SK-N-SH (cell line): ENCODE results near the gene ALDH3A2. TPM values are rescaled to one million over a fixed set of nuclear protein-coding genes. Genes with fewer than 3 reads are reported as not detected.
A peak's percentile ranks its signal among the peaks of the same experiment; 100 is the strongest.

Experiments
- CTCF ChIA-PET: fragments of 300-600, 350-600 bp; formaldehyde crosslinking; extraction: SDS; loops from one replicate; lab custom pipeline; 2021; lab: Yijun Ruan, JAX
- POLR2A ChIA-PET: fragments of 350-600 bp; sonication (Branson Sonifier 250); formaldehyde crosslinking; extraction: SDS; loops from one replicate; lab custom pipeline; 2020; ENCODE audit warnings: antibody characterized with exemption, inconsistent platforms; lab: Yijun Ruan, JAX
- DNase-seq: peaks from one replicate; pipeline ENCODE4 v3.0.0; 2012
- H2AFZ ChIP-seq: fragments of 200-600 bp; sonication (generic); 2 replicates; pipeline ENCODE4 v1.8.1; 2016; ENCODE audit warnings: antibody characterized with exemption, mild to moderate bottlenecking, low read depth
- H3F3A ChIP-seq: fragments of 200-600 bp; sonication (generic); replicated peaks from 2 replicates; pipeline ENCODE3; 2016; ENCODE audit warnings: antibody characterized with exemption, mild to moderate bottlenecking; ENCODE audit not compliant: insufficient read depth
- H3K27ac ChIP-seq, 2 experiments: fragments of 200-500 bp in 1 of 2; fragments of 200-600 bp in 1 of 2; sonication (Bioruptor generic) in 1 of 2; sonication (generic), shearing (Covaris generic) in 1 of 2; 2 replicates each; pipeline versions ENCODE4 v1.5.1 to v1.6.1; 2014 to 2016; ENCODE audit warnings: low read depth in 2 of 2, inconsistent platforms in 1 of 2, low read length in 1 of 2, mild to moderate bottlenecking in 1 of 2, mixed read lengths in 1 of 2
- H3K27me3 ChIP-seq: fragments of 200-600 bp; sonication (generic), shearing (Covaris generic); 2 replicates; pipeline ENCODE4 v1.6.1; 2016; ENCODE audit warnings: mixed run types; ENCODE audit not compliant: insufficient read depth
- H3K36me3 ChIP-seq, 2 experiments: fragments of 200-500 bp in 1 of 2; fragments of 200-600 bp in 1 of 2; sonication (Bioruptor generic) in 1 of 2; sonication (generic) in 1 of 2; replicated peaks in 1 of 2; 2 replicates each; pipeline versions ENCODE3 to v1.5.1; 2014 to 2016; ENCODE audit warnings: low read length in 1 of 2, mild to moderate bottlenecking in 1 of 2; ENCODE audit not compliant: insufficient read depth in 2 of 2, control insufficient read depth in 1 of 2
- H3K4me1 ChIP-seq, 2 experiments: fragments of 200-500 bp in 1 of 2; fragments of 200-600 bp in 1 of 2; sonication (Bioruptor generic) in 1 of 2; sonication (generic), shearing (Covaris generic) in 1 of 2; 2 replicates each; pipeline versions ENCODE4 v1.5.1 to v1.6.1; 2014 to 2016; ENCODE audit warnings: low read depth in 1 of 2, low read length in 1 of 2, mixed run types in 1 of 2; ENCODE audit not compliant: insufficient read depth in 2 of 2, control insufficient read depth in 1 of 2
- H3K4me2 ChIP-seq: fragments of 200-600 bp; sonication (generic), shearing (Covaris generic); 2 replicates; pipeline ENCODE4 v1.6.1; 2017; ENCODE audit warnings: mixed run types
- H3K4me3 ChIP-seq, 2 experiments: fragments of 200-500 bp in 1 of 2; fragments of 200-600 bp in 1 of 2; sonication (Bioruptor generic) in 1 of 2; sonication (generic), shearing (Covaris generic) in 1 of 2; 2 replicates each; pipeline versions ENCODE4 v1.5.1 to v1.8.1; 2014 to 2016; ENCODE audit warnings: low read depth in 2 of 2, inconsistent platforms in 1 of 2, low read length in 1 of 2, mild to moderate bottlenecking in 1 of 2, mixed read lengths in 1 of 2, moderate library complexity in 1 of 2
- H3K79me2 ChIP-seq: fragments of 200-600 bp; sonication (generic); 2 replicates; pipeline ENCODE4 v1.8.1; 2017; ENCODE audit warnings: mild to moderate bottlenecking; ENCODE audit not compliant: insufficient read depth
- H3K9ac ChIP-seq: fragments of 200-600 bp; sonication (generic); 2 replicates; pipeline ENCODE4 v1.6.1; 2017; ENCODE audit warnings: mixed run types
- H3K9me2 ChIP-seq: fragments of 200-600 bp; sonication (generic); 2 replicates; pipeline ENCODE4 v1.6.1; 2017; ENCODE audit warnings: mixed run types
- H3K9me3 ChIP-seq: fragments of 200-600 bp; sonication (generic); 2 replicates; pipeline ENCODE4 v1.6.1; 2017; ENCODE audit warnings: mixed run types, mild to moderate bottlenecking, moderate library complexity
- H4K20me1 ChIP-seq: fragments of 200-600 bp; sonication (generic); 2 replicates; pipeline ENCODE4 v1.6.1; 2017; ENCODE audit warnings: mild to moderate bottlenecking, mixed run types; ENCODE audit not compliant: insufficient read depth
- CHD2 ChIP-seq: fragments of 150-350 bp; IDR thresholded peaks from 2 replicates; pipeline ENCODE4 v1.6.1; 2018; ENCODE audit warnings: low read length; ENCODE audit not compliant: partially characterized antibody
- EZH2phosphoT487 ChIP-seq: fragments of 200-600 bp; sonication (generic); IDR thresholded peaks from 2 replicates; pipeline ENCODE4 v1.6.1; 2017; ENCODE audit warnings: low read depth, mixed run types, mild to moderate bottlenecking, antibody characterized with exemption, moderate library complexity, borderline replicate concordance
- FOSL2 ChIP-seq: IDR thresholded peaks from 2 replicates; pipeline ENCODE4 v1.4.0; 2012; ENCODE audit warnings: low read depth, mild to moderate bottlenecking, moderate library complexity, borderline replicate concordance
- FOXJ3 ChIP-seq: sonication (generic); formaldehyde crosslinking; IDR thresholded peaks from 2 replicates; pipeline ENCODE4 v1.5.1; 2020; ENCODE audit warnings: mild to moderate bottlenecking, missing genetic modification reagents
- FOXM1 ChIP-seq: IDR thresholded peaks from 2 replicates; pipeline ENCODE4 v1.4.0; 2012; ENCODE audit warnings: low read depth, mild to moderate bottlenecking
- GATA2 ChIP-seq: sonication (generic); formaldehyde crosslinking; IDR thresholded peaks from 2 replicates; pipeline ENCODE4 v1.5.0; 2020; ENCODE audit warnings: mild to moderate bottlenecking, missing genetic modification reagents
- NFIC ChIP-seq: IDR thresholded peaks from 2 replicates; pipeline ENCODE4 v1.4.0; 2012; ENCODE audit warnings: borderline replicate concordance
- NRF1 ChIP-seq: IDR thresholded peaks from 2 replicates; pipeline ENCODE4 v1.6.1; 2012; ENCODE audit warnings: low read depth, mild to moderate bottlenecking, low read length
- POLR2AphosphoS5 ChIP-seq: IDR thresholded peaks from 2 replicates; pipeline ENCODE4 v1.6.1; 2012; ENCODE audit warnings: low read depth, low read length
- RAD21 ChIP-seq: IDR thresholded peaks from 2 replicates; pipeline ENCODE4 v1.6.1; 2012; ENCODE audit warnings: mild to moderate bottlenecking, low read length
- RCOR1 ChIP-seq: fragments of 150-350 bp; IDR thresholded peaks from 2 replicates; pipeline ENCODE4 v1.6.1; 2017; ENCODE audit warnings: antibody characterized with exemption, low read length
- RFX5 ChIP-seq: IDR thresholded peaks from 2 replicates; pipeline ENCODE4 v1.6.1; 2012; ENCODE audit warnings: mild to moderate bottlenecking, improper control_type of control experiment, low read length
- RXRA ChIP-seq: IDR thresholded peaks from 2 replicates; pipeline ENCODE4 v1.4.0; 2012; ENCODE audit warnings: low read depth, mild to moderate bottlenecking, borderline replicate concordance
- SMC3 ChIP-seq: IDR thresholded peaks from 2 replicates; pipeline ENCODE4 v1.6.1; 2012; ENCODE audit warnings: low read depth, low read length, improper control_type of control experiment
- TCF12 ChIP-seq: IDR thresholded peaks from 2 replicates; pipeline ENCODE4 v1.4.0; 2012
- TEAD4 ChIP-seq: IDR thresholded peaks from 2 replicates; pipeline ENCODE4 v1.4.0; 2012; ENCODE audit warnings: mild to moderate bottlenecking, borderline replicate concordance; ENCODE audit not compliant: insufficient read depth
- WGBS: methylation state at CpG from one replicate; pipeline ENCODE4 v1.1.6; 2017; ENCODE audit warnings: low lambda C conversion rate; 5-methylcytosine and 5-hydroxymethylcytosine counted together
- polyA plus RNA-seq, 3 experiments: library from polyadenylated mRNA; depleted of rRNA; stranded (reverse); fragments of >200 nt; gene quantifications; 2 replicates each; pipeline ENCODE4 v1.2.3, GENCODE V29; 2012
- TF ChIP-seq, protein P1 (sequence below): fragments of 200-600 bp; sonication (generic); IDR thresholded peaks from 2 replicates; pipeline ENCODE4 v1.6.1; 2017; ENCODE audit warnings: antibody characterized with exemption, mild to moderate bottlenecking, moderate library complexity
- TF ChIP-seq, protein P2 (sequence below): fragments of 150-350 bp; IDR thresholded peaks from 2 replicates; pipeline ENCODE4 v1.6.1; 2016; ENCODE audit warnings: mild to moderate bottlenecking, low read depth, low read length
- TF ChIP-seq, protein P3 (sequence below): IDR thresholded peaks from 2 replicates; pipeline ENCODE4 v1.6.1; 2012; ENCODE audit warnings: mild to moderate bottlenecking, low read depth, low read length, moderate library complexity

Gene ALDH3A2
- polyA plus RNA-seq, 1 of the 3 experiments (the other 2 are of a cell fraction), result 16.6 TPM

DNA sequence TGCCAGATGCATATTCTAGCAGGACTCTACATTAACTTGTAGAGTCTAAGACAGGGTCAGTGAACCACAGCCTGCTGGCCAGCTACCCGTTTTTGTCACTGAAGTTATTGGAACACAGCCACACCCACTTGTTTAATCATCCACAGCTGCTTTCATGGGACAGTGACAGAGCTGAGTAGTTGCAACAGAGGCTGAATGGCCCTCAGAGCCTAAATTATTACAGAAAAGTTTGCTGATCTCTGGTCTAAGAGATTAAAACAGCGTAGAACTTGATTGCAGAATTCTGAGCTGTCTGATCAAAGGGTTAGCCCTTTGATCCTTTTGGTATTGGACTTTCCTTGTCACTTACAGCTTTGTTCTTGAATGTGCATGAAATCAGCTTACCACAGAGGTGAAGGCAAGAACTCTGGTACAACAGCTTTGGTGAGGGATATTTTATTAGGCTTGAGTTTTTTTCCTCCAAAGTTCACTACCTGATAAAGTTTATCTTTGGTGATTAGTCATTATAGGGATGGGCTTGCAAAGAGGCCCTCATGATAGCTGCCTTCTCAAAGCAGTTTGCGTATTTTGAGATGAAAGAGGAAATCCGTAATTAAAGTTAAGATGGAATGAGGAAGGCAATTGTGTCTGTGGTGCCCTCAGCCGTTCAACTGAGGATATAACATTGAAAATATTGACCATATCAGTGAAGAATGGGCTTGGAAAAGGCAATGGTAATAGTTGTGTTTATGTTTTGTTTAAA, 23.6 kb downstream of the ALDH3A2 start:
- Histone ChIP-seq H2AFZ (no peak overlapping the region), H3K27ac (no peak overlapping the region), H3K9me2 (no peaks in the 10 kb centered on the region), H3F3A (no peaks in the 10 kb centered on the region), H3K4me2 (no peak overlapping the region), H4K20me1 (no peaks in the 10 kb centered on the region), H3K4me3 (no peak overlapping the region), H3K9me3 (no peaks in the 10 kb centered on the region), H3K27me3 (no peaks in the 10 kb centered on the region), H3K36me3 (peaks cover 3 to 20% of the 10 kb centered on the region in 2 experiments), H3K79me2 (no peaks in the 10 kb centered on the region), H3K9ac (no peak overlapping the region), H3K4me1 (no peaks in the 10 kb centered on the region; a peak in 1 of 4 replicates)
- TF ChIP-seq SMC3 (0 out of 2 replicates have a peak, but pooled peaks have one; percentile 23), FOXJ3 (CRISPR knock-in tag) (no peak), RAD21 (peak; percentile 41), POLR2AphosphoS5 (no peak), EZH2phosphoT487 (no peak), FOXM1 (no peak), NFIC (no peak), FOSL2 (no peak), GATA2 (CRISPR knock-in tag) (no peak)
- TF ChIP-seq, protein P1, sequence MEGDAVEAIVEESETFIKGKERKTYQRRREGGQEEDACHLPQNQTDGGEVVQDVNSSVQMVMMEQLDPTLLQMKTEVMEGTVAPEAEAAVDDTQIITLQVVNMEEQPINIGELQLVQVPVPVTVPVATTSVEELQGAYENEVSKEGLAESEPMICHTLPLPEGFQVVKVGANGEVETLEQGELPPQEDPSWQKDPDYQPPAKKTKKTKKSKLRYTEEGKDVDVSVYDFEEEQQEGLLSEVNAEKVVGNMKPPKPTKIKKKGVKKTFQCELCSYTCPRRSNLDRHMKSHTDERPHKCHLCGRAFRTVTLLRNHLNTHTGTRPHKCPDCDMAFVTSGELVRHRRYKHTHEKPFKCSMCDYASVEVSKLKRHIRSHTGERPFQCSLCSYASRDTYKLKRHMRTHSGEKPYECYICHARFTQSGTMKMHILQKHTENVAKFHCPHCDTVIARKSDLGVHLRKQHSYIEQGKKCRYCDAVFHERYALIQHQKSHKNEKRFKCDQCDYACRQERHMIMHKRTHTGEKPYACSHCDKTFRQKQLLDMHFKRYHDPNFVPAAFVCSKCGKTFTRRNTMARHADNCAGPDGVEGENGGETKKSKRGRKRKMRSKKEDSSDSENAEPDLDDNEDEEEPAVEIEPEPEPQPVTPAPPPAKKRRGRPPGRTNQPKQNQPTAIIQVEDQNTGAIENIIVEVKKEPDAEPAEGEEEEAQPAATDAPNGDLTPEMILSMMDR, result peak; percentile 44
- WGBS, result 64% methylated on average over 5 of the region's 5 CpGs
- CTCF ChIA-PET, result interaction anchor here (0.8 to 1.8 kb wide), 5 partner anchors 23 to 174 kb away, joined by 3 to 7 read pairs (median 5); partner anchors contain the start of gene ALDH3A2
- POLR2A ChIA-PET, result interaction anchor here (1.1 kb wide), 1 partner anchor 24 kb away, joined by 4 read pairs; the partner anchor contains the start of gene ALDH3A2
- DNase-seq, result no peak

DNA sequence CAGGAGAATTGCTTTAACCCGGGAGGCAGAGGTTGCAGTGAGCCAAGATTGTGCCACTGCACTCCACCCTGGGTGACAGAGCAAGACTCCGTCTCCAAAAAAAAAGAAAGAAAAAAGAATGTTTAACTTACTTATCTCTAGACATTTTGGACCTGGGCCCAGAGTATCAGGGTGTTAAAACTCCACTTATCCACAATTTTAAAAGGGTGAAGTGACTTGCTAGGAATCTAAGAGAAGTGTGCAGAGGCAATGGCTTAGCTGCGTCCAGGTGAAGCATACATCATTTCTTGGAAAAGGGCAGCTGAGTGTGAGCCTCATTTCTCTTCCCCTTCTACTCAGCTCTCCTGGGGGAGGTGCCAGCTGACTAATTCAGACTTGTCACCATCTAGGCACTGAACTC, 25.1 kb downstream of the ALDH3A2 start:
- Histone ChIP-seq H4K20me1 (no peaks in the 10 kb centered on the region), H3K9ac (no peak overlapping the region), H3K36me3 (peaks cover 0 to 20% of the 10 kb centered on the region in 2 experiments), H3K9me3 (no peaks in the 10 kb centered on the region), H3K4me2 (no peak overlapping the region), H3F3A (no peaks in the 10 kb centered on the region), H3K9me2 (no peaks in the 10 kb centered on the region), H3K4me3 (no peak overlapping the region), H3K79me2 (no peaks in the 10 kb centered on the region), H3K27me3 (no peaks in the 10 kb centered on the region), H3K27ac (no peak overlapping the region), H2AFZ (no peak overlapping the region), H3K4me1 (no peaks in the 10 kb centered on the region; a peak in 1 of 4 replicates)
- no peak for DNase-seq
- CTCF ChIA-PET, result interaction anchor here (1.3 kb wide), 1 partner anchor 71 kb away, joined by 3 read pairs; no protein-coding TSS in a partner anchor
- 89% methylated on average over 3 of the region's 3 CpGs for WGBS
- POLR2A ChIA-PET, result no interaction called here
- no peak for TF ChIP-seq RXRA
- TF ChIP-seq RCOR1, result no peak
- no peak for TF ChIP-seq POLR2AphosphoS5
- no peak for TF ChIP-seq FOSL2
- no peak for TF ChIP-seq RFX5
- TF ChIP-seq, protein P2, sequence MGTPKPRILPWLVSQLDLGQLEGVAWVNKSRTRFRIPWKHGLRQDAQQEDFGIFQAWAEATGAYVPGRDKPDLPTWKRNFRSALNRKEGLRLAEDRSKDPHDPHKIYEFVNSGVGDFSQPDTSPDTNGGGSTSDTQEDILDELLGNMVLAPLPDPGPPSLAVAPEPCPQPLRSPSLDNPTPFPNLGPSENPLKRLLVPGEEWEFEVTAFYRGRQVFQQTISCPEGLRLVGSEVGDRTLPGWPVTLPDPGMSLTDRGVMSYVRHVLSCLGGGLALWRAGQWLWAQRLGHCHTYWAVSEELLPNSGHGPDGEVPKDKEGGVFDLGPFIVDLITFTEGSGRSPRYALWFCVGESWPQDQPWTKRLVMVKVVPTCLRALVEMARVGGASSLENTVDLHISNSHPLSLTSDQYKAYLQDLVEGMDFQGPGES, result no peak
- no peak for TF ChIP-seq TCF12
- TF ChIP-seq, protein P3, sequence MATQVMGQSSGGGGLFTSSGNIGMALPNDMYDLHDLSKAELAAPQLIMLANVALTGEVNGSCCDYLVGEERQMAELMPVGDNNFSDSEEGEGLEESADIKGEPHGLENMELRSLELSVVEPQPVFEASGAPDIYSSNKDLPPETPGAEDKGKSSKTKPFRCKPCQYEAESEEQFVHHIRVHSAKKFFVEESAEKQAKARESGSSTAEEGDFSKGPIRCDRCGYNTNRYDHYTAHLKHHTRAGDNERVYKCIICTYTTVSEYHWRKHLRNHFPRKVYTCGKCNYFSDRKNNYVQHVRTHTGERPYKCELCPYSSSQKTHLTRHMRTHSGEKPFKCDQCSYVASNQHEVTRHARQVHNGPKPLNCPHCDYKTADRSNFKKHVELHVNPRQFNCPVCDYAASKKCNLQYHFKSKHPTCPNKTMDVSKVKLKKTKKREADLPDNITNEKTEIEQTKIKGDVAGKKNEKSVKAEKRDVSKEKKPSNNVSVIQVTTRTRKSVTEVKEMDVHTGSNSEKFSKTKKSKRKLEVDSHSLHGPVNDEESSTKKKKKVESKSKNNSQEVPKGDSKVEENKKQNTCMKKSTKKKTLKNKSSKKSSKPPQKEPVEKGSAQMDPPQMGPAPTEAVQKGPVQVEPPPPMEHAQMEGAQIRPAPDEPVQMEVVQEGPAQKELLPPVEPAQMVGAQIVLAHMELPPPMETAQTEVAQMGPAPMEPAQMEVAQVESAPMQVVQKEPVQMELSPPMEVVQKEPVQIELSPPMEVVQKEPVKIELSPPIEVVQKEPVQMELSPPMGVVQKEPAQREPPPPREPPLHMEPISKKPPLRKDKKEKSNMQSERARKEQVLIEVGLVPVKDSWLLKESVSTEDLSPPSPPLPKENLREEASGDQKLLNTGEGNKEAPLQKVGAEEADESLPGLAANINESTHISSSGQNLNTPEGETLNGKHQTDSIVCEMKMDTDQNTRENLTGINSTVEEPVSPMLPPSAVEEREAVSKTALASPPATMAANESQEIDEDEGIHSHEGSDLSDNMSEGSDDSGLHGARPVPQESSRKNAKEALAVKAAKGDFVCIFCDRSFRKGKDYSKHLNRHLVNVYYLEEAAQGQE, result no peak
- TF ChIP-seq NRF1, result no peak
- no peak for TF ChIP-seq GATA2 (CRISPR knock-in tag)
- no peak for TF ChIP-seq CHD2
- TF ChIP-seq TEAD4, result no peak
